ENCODE measurements around the gene RABEP1. TPM values are rescaled to one million over a fixed set of nuclear protein-coding genes. Genes with fewer than 3 reads are reported as not detected.

RABEP1 gene
- total and polyA plus RNA-seq, 9 of the 15 experiments (the other 6 are each of a cell fraction or from before 2014, with no cell fraction given): 8.2 to 38.9 (median 30.3) TPM

GRCh38 chr17:5405400-5405799 is 123.3 kb downstream of the RABEP1 start:
- Histone ChIP-seq H3K79me2 (ENCODE audit: control insufficient read depth, insufficient read depth, low read length) (no peaks in the 10 kb centered on the region; the same call in 2 of the 3 replicates), H3K4me3 (no peak overlapping the region), H2AFZ (ENCODE audit: low read depth, low read length) (no peak overlapping the region), H4K20me1 (replicated peaks; ENCODE audit: control insufficient read depth, insufficient read depth, low read length) (no peaks in the 10 kb centered on the region), H3K4me2 (ENCODE audit: insufficient read depth, low read length) (no peak overlapping the region), H3K27ac (ENCODE audit: extremely low read depth, low read depth, low read length) (no peak overlapping the region), H3K27me3 (ENCODE audit: control insufficient read depth in 2 of 2, insufficient read depth in 2 of 2, low read length in 2 of 2) (no peaks in the 10 kb centered on the region), H3K9me1 (ENCODE audit: control insufficient read depth, insufficient read depth, low read length) (no peaks in the 10 kb centered on the region), H3K9me3 (replicated peaks; ENCODE audit: control insufficient read depth, insufficient read depth, low read depth, low read length) (no peaks in the 10 kb centered on the region), H3K9ac (ENCODE audit: insufficient read depth in 1 of 2, low read depth in 2 of 2, low read length in 2 of 2) (no peak overlapping the region), H3K4me1 (replicated peaks in 1 of 2; ENCODE audit: control insufficient read depth in 2 of 2, insufficient read depth in 2 of 2, low read length in 2 of 2) (no peaks in the 10 kb centered on the region), H3K36me3 (ENCODE audit: control insufficient read depth, insufficient read depth, low read length) (peaks cover 84% of the 10 kb centered on the region)
- POLR2A ChIA-PET: interaction anchor here (1.0 to 2.3 kb wide), 2 partner anchors 14 to 19 kb away, joined by 3 to 9 read pairs; partner anchors contain the start of genes NUP88 and RPAIN
- BruUV-seq (replicated peaks): no TSS peak
- intact Hi-C loops (cut with micrococcal nuclease) (no loop called here), in situ Hi-C loops (cut with MboI) (no loop called here)
- FAIRE-seq: no peak
- CTCF ChIA-PET (ENCODE audit: low intra/inter-chr PET ratio): no interaction called here
- no peak for DNase-seq (ENCODE audit: extremely low read depth in 1 of 4, low spot score in 3 of 4)
- no peak for ATAC-seq
- 92% methylated on average over 4 of the region's 4 CpGs for WGBS (ENCODE audit: insufficient coverage, low coverage, missing lambda C conversion rate)
- TF ChIP-seq CREM (IDR thresholded peaks at IDR 0.05; ENCODE audit: low read depth): no peak
- no peak for TF ChIP-seq ZFP1 (CRISPR knock-in tag; IDR thresholded peaks at IDR 0.05)
- TF ChIP-seq ZNF277 (CRISPR knock-in tag; IDR thresholded peaks at IDR 0.05; ENCODE audit: borderline replicate concordance): no peak
- TF ChIP-seq ZNF589 (CRISPR knock-in tag; IDR thresholded peaks at IDR 0.05; ENCODE audit: low read depth): no peak
- no peak for TF ChIP-seq MTA1 (IDR thresholded peaks at IDR 0.05; ENCODE audit: borderline replicate concordance)
- TF ChIP-seq MEF2A (IDR thresholded peaks at IDR 0.05; ENCODE audit: control insufficient read depth, low read depth, low read length): no peak
- no peak for TF ChIP-seq ZBTB33 (CRISPR knock-in tag; IDR thresholded peaks at IDR 0.05)
- TF ChIP-seq EGR1 (conservative IDR thresholded peaks at IDR 0.05): no peak
- TF ChIP-seq ZNF124 (CRISPR knock-in tag; IDR thresholded peaks at IDR 0.05): no peak
- no peak for TF ChIP-seq ELK1 (CRISPR knock-in tag; IDR thresholded peaks at IDR 0.05)
- no peak for TF ChIP-seq TCF15 (CRISPR knock-in tag; IDR thresholded peaks at IDR 0.05)
- no peak for TF ChIP-seq POLR3A (IDR thresholded peaks at IDR 0.05; ENCODE audit: borderline replicate concordance, extremely low read depth, insufficient read depth, insufficient read length)
- no peak for TF ChIP-seq RUNX1 (IDR thresholded peaks at IDR 0.05; ENCODE audit: low read depth)
- TF ChIP-seq E4F1 (CRISPR knock-in tag; IDR thresholded peaks at IDR 0.05; ENCODE audit: borderline replicate concordance): no peak

All from K562 (cell line).